ENCODE results near the gene DLG2.

DNA sequence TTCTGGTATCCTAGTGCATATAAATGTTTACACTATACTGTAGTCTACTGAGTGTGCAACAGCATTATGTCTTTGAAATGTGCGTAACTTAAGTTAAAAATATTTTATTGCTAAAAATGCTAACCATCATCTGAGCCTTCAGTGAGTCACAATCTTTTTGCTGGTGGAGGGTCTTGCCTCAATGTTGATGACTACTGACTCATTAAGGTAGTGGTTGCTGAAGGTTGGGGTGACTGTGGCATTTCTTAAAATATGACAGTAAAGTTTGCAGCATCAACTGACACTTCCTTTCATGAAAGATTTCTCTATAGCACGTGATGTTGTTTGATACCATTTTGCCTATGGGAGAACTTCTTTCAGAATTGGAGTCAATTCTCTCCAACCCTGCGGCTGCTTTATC is 46.2 kb upstream of the DLG2 start:
- TF ChIP-seq, protein P1, sequence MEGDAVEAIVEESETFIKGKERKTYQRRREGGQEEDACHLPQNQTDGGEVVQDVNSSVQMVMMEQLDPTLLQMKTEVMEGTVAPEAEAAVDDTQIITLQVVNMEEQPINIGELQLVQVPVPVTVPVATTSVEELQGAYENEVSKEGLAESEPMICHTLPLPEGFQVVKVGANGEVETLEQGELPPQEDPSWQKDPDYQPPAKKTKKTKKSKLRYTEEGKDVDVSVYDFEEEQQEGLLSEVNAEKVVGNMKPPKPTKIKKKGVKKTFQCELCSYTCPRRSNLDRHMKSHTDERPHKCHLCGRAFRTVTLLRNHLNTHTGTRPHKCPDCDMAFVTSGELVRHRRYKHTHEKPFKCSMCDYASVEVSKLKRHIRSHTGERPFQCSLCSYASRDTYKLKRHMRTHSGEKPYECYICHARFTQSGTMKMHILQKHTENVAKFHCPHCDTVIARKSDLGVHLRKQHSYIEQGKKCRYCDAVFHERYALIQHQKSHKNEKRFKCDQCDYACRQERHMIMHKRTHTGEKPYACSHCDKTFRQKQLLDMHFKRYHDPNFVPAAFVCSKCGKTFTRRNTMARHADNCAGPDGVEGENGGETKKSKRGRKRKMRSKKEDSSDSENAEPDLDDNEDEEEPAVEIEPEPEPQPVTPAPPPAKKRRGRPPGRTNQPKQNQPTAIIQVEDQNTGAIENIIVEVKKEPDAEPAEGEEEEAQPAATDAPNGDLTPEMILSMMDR (IDR thresholded peaks at IDR 0.05): no peak
- TF ChIP-seq POLR2A (IDR thresholded peaks at IDR 0.05): no peak

All from uterus (tissue), 2 donors.